Effector memory CD8-positive, alpha-beta T cell (primary cell): Measurements from ENCODE around the gene ZNF330.
"Not testable (repeated sequence)": the region's sequence is repeated elsewhere in the genome, so short reads cannot be mapped to it uniquely, and the experiment has no call there.

Experiments
- ATAC-seq: fragments of 150-1000 bp; cut with Tn5 transposase; replicated peaks from 2 replicates; pipeline ENCODE4 v1.10.0; 2021; ENCODE audit warnings: mild to moderate bottlenecking, moderate library complexity
- DNase-seq, 3 experiments: peaks; one replicate each; pipeline ENCODE4 v3.0.0; 2021
- H3K27ac Mint-ChIP-seq, 2 donors: one replicate each; pipeline ENCODE4 v1.8.0; 2022; ENCODE audit warnings: mild to moderate bottlenecking in 2 of 2, mixed read lengths in 2 of 2, moderate library complexity in 2 of 2
- H3K27me3 Mint-ChIP-seq, 2 donors: one replicate each; pipeline ENCODE4 v1.8.0; 2022; ENCODE audit warnings: mixed read lengths in 2 of 2
- H3K36me3 Mint-ChIP-seq: one replicate; pipeline ENCODE4 v1.8.0; 2022; ENCODE audit warnings: mild to moderate bottlenecking, moderate library complexity, mixed read lengths; ENCODE audit not compliant: insufficient read depth
- H3K4me1 Mint-ChIP-seq, 2 donors: one replicate each; pipeline ENCODE4 v1.8.0; 2022; ENCODE audit warnings: low read depth in 2 of 2, mixed read lengths in 2 of 2
- H3K4me3 Mint-ChIP-seq, 2 donors: one replicate each; pipeline ENCODE4 v1.8.0; 2022; ENCODE audit warnings: mild to moderate bottlenecking in 2 of 2, mixed read lengths in 2 of 2, moderate library complexity in 2 of 2
- H3K9me3 Mint-ChIP-seq, 2 donors: one replicate each; pipeline ENCODE4 v1.8.0; 2022; ENCODE audit warnings: mixed read lengths in 2 of 2

Gene ZNF330

GRCh38 chr4:141213550-141213991 lies 7.1 kb upstream of the ZNF330 start:
- DNase-seq (no peak), ATAC-seq (no peak)
- Mint-ChIP-seq H3K9me3 (no peaks in the 10 kb centered on the region), H3K4me1 (no peaks in the 10 kb centered on the region), H3K36me3 (no peaks in the 10 kb centered on the region), H3K27me3 (peaks cover 18 to 24% of the 10 kb centered on the region in 2 donors), H3K27ac (no peak overlapping the region), H3K4me3 (no peak overlapping the region)

GRCh38 chr4:141215030-141215429 lies 5.7 kb upstream of the ZNF330 start:
- Mint-ChIP-seq H3K4me1 (peaks cover 0 to under 1% of the 10 kb centered on the region in 2 donors), H3K4me3 (no peak overlapping the region), H3K36me3 (peaks cover under 1% of the 10 kb centered on the region), H3K9me3 (no peaks in the 10 kb centered on the region), H3K27ac (no peak overlapping the region), H3K27me3 (peaks cover 25 to 34% of the 10 kb centered on the region in 2 donors)
- DNase-seq (no peak), ATAC-seq (no peak)

GRCh38 chr4:141216002-141216761 lies 4.5 kb upstream of the ZNF330 start:
- Mint-ChIP-seq H3K9me3 (no peaks in the 10 kb centered on the region), H3K36me3 (peaks cover 12% of the 10 kb centered on the region), H3K27ac (no peak overlapping the region), H3K4me1 (peaks cover 3 to 8% of the 10 kb centered on the region in 2 donors), H3K27me3 (peaks cover 25 to 34% of the 10 kb centered on the region in 2 donors), H3K4me3 (no peak overlapping the region)
- DNase-seq (no peak), ATAC-seq (no peak)

- peaks cover 15 to 33% of the 10 kb centered on the region in 2 donors for H3K4me1 Mint-ChIP-seq
- DNase-seq (no peak), ATAC-seq (no peak)
- peaks cover 20% of the 10 kb centered on the region for H3K36me3 Mint-ChIP-seq
- peaks cover 8 to 13% of the 10 kb centered on the region in 2 donors for H3K27me3 Mint-ChIP-seq
- peak overlapping the region; percentile 97 for H3K27ac Mint-ChIP-seq
- no peaks in the 10 kb centered on the region for H3K9me3 Mint-ChIP-seq
- H3K4me3 Mint-ChIP-seq, result peak overlapping the region; percentile 95 to 96
Observed at GRCh38 chr4:141220271-141220670, 424 bp upstream of the ZNF330 start.

- Mint-ChIP-seq H3K36me3 (peaks cover 47% of the 10 kb centered on the region), H3K4me1 (peaks cover 20 to 38% of the 10 kb centered on the region in 2 donors), H3K9me3 (no peaks in the 10 kb centered on the region), H3K4me3 (no peak overlapping the region), H3K27ac (peak overlapping the region; percentile 1 to 28), H3K27me3 (peaks cover 7 to 11% of the 10 kb centered on the region in 2 donors)
- DNase-seq, result no peak
- ATAC-seq, result no peak
Observed at GRCh38 chr4:141223418-141223817, 2.7 kb downstream of the ZNF330 start.

- Mint-ChIP-seq H3K36me3 (peaks cover 69% of the 10 kb centered on the region), H3K4me1 (peaks cover 21 to 25% of the 10 kb centered on the region in 2 donors)
- ATAC-seq, H3K9me3 Mint-ChIP-seq, DNase-seq, H3K27ac Mint-ChIP-seq, H3K4me3 Mint-ChIP-seq, H3K27me3 Mint-ChIP-seq: not testable (repeated sequence)
Observed at GRCh38 chr4:141227280-141227679, 6.6 kb downstream of the ZNF330 start.

- H3K4me1 Mint-ChIP-seq, result peaks cover 11 to 12% of the 10 kb centered on the region in 2 donors
- peaks cover 87% of the 10 kb centered on the region for H3K36me3 Mint-ChIP-seq
- H3K27ac Mint-ChIP-seq, result peak overlapping the region in 1 of 2 donors; percentile 12
- H3K27me3 Mint-ChIP-seq, result no peaks in the 10 kb centered on the region
- no peak overlapping the region for H3K4me3 Mint-ChIP-seq
- ATAC-seq, result no peak
- DNase-seq, result no peak
- H3K9me3 Mint-ChIP-seq, result no peaks in the 10 kb centered on the region
Observed at GRCh38 chr4:141229408-141230101, 8.9 kb downstream of the ZNF330 start.

GRCh38 chr4:141233673-141234072 lies 13.0 kb downstream of the ZNF330 start:
- Mint-ChIP-seq H3K27me3 (no peaks in the 10 kb centered on the region), H3K9me3 (no peaks in the 10 kb centered on the region), H3K4me1 (peaks cover 5 to 8% of the 10 kb centered on the region in 2 donors), H3K4me3 (no peak overlapping the region), H3K36me3 (peaks cover 51% of the 10 kb centered on the region), H3K27ac (no peak overlapping the region)
- DNase-seq, result no peak
- ATAC-seq, result no peak

GRCh38 chr4:141238186-141238585 lies 17.5 kb downstream of the ZNF330 start:
- Mint-ChIP-seq H3K27me3 (no peaks in the 10 kb centered on the region), H3K9me3 (no peaks in the 10 kb centered on the region), H3K4me1 (no peaks in the 10 kb centered on the region), H3K36me3 (peaks cover 10% of the 10 kb centered on the region), H3K27ac (no peak overlapping the region), H3K4me3 (no peak overlapping the region)
- ATAC-seq (no peak), DNase-seq (no peak)

GRCh38 chr4:141240259-141240658 lies 19.6 kb downstream of the ZNF330 start:
- no peaks in the 10 kb centered on the region for H3K9me3 Mint-ChIP-seq
- H3K27me3 Mint-ChIP-seq, result peaks cover 0 to 4% of the 10 kb centered on the region in 2 donors
- no peaks in the 10 kb centered on the region for H3K4me1 Mint-ChIP-seq
- ATAC-seq, result no peak
- H3K4me3 Mint-ChIP-seq, result no peak overlapping the region
- H3K36me3 Mint-ChIP-seq, result no peaks in the 10 kb centered on the region
- DNase-seq, result no peak
- no peak overlapping the region for H3K27ac Mint-ChIP-seq

- H3K4me1 Mint-ChIP-seq, result no peaks in the 10 kb centered on the region
- H3K4me3 Mint-ChIP-seq, result no peak overlapping the region
- H3K9me3 Mint-ChIP-seq, result no peaks in the 10 kb centered on the region
- ATAC-seq (no peak), DNase-seq (no peak)
- peaks cover 0 to 9% of the 10 kb centered on the region in 2 donors for H3K27me3 Mint-ChIP-seq
- H3K36me3 Mint-ChIP-seq, result no peaks in the 10 kb centered on the region
- H3K27ac Mint-ChIP-seq, result no peak overlapping the region
Observed at GRCh38 chr4:141240671-141241070, 20.0 kb downstream of the ZNF330 start.

- H3K4me1 Mint-ChIP-seq, result no peaks in the 10 kb centered on the region
Observed at GRCh38 chr4:141241986-141242385, 21.3 kb downstream of the ZNF330 start.

GRCh38 chr4:141244419-141244818 lies 23.7 kb downstream of the ZNF330 start:
- Mint-ChIP-seq H3K4me3 (no peak overlapping the region), H3K27me3 (peaks cover 0 to 11% of the 10 kb centered on the region in 2 donors), H3K4me1 (no peaks in the 10 kb centered on the region), H3K27ac (no peak overlapping the region), H3K9me3 (no peaks in the 10 kb centered on the region), H3K36me3 (no peaks in the 10 kb centered on the region)
- DNase-seq (no peak), ATAC-seq (no peak)

More at GRCh38 chr4:141241986-141242385, 21.3 kb downstream of the ZNF330 start:
- Mint-ChIP-seq H3K4me3 (no peak overlapping the region), H3K27me3 (peaks cover 0 to 11% of the 10 kb centered on the region in 2 donors), H3K9me3 (no peaks in the 10 kb centered on the region), H3K27ac (no peak overlapping the region), H3K36me3 (no peaks in the 10 kb centered on the region)
- ATAC-seq, result no peak
- no peak for DNase-seq

GRCh38 chr4:141246243-141246642 lies 25.5 kb downstream of the ZNF330 start:
- Mint-ChIP-seq H3K4me3 (no peak overlapping the region), H3K36me3 (no peaks in the 10 kb centered on the region), H3K27me3 (peaks cover 0 to 11% of the 10 kb centered on the region in 2 donors), H3K27ac (no peak overlapping the region), H3K9me3 (no peaks in the 10 kb centered on the region), H3K4me1 (no peaks in the 10 kb centered on the region)
- DNase-seq (no peak), ATAC-seq (no peak)
